PC-9 (cell line): ENCODE measurements around the gene RAB1B.
A peak's percentile ranks its signal among the peaks of the same experiment; 100 is the strongest.

Experiments
- EZH2 ChIP-seq: fragments of 200-600 bp; sonication (generic); IDR thresholded peaks from 2 replicates; pipeline ENCODE4 v1.8.0; 2017; ENCODE audit warnings: antibody characterized with exemption, low read depth
- TF ChIP-seq, protein P1 (sequence below): fragments of 200-600 bp; sonication (generic); conservative IDR thresholded peaks from 2 replicates; pipeline ENCODE4 v1.6.1; 2017; ENCODE audit warnings: mixed run types, antibody characterized with exemption, mild to moderate bottlenecking, moderate library complexity

DNA sequence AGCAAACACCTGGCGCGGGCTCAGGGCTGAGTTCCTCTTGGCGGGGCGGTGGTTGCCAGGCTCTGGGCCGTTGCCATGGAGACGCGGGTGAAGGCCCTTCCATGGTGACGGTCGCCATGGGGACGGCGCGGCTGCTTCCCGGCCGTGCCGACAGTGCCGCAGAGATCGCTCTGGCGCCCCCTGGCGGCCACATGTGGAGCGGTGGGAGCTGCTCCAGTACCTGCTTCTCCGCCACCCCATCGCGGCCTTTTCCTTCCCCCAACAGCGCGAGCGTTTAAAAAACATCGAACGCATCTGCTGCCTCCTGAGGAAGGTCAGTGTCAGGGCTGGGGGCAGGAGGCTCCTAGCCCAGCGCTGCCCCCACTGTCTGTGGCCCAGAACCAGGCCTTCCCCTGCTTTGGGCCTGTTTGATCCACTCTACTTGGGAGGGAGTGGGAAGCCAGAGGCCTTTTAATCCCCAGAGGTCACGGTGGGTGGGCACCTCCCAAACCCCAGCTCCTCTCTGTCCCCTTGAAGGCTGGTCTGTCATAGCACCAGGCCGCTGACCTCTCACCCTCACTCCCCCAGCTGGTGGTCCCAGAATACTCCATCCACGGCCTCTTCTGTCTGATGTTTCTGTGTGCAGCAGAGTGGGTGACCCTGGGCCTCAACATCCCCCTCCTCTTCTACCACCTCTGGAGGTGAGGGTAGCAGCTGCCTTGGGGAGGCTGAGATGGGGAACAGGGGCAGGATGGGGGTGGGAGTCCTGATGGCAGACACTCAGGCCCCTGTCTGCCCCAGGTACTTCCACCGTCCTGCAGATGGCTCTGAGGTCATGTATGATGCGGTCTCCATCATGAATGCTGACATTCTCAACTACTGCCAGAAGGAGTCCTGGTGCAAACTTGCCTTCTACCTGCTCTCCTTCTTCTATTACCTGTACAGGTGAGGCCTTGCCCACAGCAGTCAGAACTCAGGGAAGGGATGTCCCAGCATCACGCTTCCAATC lies 14.3 kb downstream of the RAB1B start:
- TF ChIP-seq, protein P1, sequence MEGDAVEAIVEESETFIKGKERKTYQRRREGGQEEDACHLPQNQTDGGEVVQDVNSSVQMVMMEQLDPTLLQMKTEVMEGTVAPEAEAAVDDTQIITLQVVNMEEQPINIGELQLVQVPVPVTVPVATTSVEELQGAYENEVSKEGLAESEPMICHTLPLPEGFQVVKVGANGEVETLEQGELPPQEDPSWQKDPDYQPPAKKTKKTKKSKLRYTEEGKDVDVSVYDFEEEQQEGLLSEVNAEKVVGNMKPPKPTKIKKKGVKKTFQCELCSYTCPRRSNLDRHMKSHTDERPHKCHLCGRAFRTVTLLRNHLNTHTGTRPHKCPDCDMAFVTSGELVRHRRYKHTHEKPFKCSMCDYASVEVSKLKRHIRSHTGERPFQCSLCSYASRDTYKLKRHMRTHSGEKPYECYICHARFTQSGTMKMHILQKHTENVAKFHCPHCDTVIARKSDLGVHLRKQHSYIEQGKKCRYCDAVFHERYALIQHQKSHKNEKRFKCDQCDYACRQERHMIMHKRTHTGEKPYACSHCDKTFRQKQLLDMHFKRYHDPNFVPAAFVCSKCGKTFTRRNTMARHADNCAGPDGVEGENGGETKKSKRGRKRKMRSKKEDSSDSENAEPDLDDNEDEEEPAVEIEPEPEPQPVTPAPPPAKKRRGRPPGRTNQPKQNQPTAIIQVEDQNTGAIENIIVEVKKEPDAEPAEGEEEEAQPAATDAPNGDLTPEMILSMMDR = peak; percentile 96
- TF ChIP-seq EZH2 = no peak
